Choroid plexus epithelial cell (primary cell): Measurements from ENCODE around the gene HELZ.
A peak's percentile ranks its signal among the peaks of the same experiment; 100 is the strongest.

Experiments
- DNase-seq: peaks from one replicate; pipeline ENCODE4 v3.0.0-alpha.2; 2010; ENCODE audit warnings: low read depth
- H3K4me3 ChIP-seq: 2 replicates; pipeline ENCODE4 v1.5.1; 2011; ENCODE audit warnings: low read depth, mild to moderate bottlenecking, control low read depth, low read length, moderate library complexity
- TF ChIP-seq, protein P1 (sequence below): conservative IDR thresholded peaks from 2 replicates; pipeline ENCODE4 v1.5.1; 2011; ENCODE audit warnings: low read depth, mild to moderate bottlenecking, control low read depth, inconsistent platforms, low read length, moderate library complexity

The HELZ gene

GRCh38 chr17:67026341-67026740 lies 218.7 kb downstream of the HELZ start:
- TF ChIP-seq, protein P1, sequence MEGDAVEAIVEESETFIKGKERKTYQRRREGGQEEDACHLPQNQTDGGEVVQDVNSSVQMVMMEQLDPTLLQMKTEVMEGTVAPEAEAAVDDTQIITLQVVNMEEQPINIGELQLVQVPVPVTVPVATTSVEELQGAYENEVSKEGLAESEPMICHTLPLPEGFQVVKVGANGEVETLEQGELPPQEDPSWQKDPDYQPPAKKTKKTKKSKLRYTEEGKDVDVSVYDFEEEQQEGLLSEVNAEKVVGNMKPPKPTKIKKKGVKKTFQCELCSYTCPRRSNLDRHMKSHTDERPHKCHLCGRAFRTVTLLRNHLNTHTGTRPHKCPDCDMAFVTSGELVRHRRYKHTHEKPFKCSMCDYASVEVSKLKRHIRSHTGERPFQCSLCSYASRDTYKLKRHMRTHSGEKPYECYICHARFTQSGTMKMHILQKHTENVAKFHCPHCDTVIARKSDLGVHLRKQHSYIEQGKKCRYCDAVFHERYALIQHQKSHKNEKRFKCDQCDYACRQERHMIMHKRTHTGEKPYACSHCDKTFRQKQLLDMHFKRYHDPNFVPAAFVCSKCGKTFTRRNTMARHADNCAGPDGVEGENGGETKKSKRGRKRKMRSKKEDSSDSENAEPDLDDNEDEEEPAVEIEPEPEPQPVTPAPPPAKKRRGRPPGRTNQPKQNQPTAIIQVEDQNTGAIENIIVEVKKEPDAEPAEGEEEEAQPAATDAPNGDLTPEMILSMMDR: no peak
- no peak overlapping the region for H3K4me3 ChIP-seq

GRCh38 chr17:67025216-67025792 lies 219.7 kb downstream of the HELZ start:
- no peak overlapping the region for H3K4me3 ChIP-seq
- TF ChIP-seq, protein P1: no peak
- no peak for DNase-seq

More at GRCh38 chr17:67026341-67026740, 218.7 kb downstream of the HELZ start:
- DNase-seq: peak; percentile 8

DNA sequence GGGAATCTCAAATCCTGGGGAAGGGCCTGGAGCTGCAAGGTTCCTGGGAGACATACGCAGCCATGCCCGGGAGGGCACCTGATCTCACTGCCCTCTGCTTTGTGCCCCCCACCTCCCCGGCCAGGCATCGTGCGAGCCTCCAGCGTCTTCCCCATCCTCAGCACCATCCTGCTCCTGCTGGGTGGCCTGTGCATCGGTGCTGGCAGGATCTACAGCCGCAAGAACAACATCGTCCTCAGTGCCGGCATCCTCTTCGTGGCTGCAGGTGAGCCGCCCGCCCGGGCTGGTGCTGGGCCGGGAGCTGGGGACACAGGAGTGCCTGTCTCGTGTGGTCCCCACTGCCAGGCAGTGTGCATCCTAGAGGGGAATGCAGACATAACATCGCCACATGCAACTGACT lies 220.3 kb downstream of the HELZ start:
- H3K4me3 ChIP-seq: no peak overlapping the region
- TF ChIP-seq, protein P1: no peak
- no peak for DNase-seq

- DNase-seq: no peak
- TF ChIP-seq, protein P1: no peak
- H3K4me3 ChIP-seq: no peak overlapping the region
These were observed 222.6 kb downstream of the HELZ start for GRCh38 chr17:67022451-67022810.

DNA sequence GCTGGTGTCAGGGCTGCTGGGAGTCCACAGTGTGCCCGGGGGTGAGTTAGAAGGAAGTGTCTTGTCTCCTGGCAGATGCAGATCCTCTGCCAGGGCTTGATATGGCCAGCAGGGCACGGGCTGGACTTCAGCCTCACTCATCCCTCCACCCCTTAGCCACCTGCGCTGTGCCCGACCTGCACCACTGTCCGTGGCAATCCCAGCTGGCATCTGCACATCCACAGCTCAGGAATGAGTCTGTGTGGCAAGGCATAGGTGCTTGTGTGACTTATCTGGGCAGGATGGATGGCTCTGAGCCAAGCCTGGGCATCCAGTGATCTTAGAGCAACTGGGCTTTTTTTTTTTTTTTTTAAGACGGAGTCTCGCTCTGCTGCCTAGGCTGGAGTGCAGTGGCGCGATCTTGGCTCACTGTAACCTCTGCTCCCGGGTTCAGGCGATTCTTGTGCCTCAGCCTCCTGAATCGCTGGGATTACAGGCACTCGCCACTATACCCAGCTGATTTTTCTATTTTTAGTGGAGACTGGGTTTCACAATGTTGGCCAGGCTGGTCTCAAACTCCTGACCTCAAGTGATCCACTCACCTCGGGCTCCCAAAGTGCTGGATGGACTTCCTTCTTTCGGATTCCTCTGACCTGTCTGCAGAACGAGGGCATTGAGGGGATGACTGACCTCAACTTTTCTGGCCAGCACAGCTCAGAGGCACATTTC lies 223.1 kb downstream of the HELZ start:
- DNase-seq: no peak
- TF ChIP-seq, protein P1: no peak
- H3K4me3 ChIP-seq: no peak overlapping the region

GRCh38 chr17:67021196-67021595 lies 223.8 kb downstream of the HELZ start:
- no peak overlapping the region for H3K4me3 ChIP-seq
- no peak for DNase-seq
- TF ChIP-seq, protein P1: no peak
